HG03060 (cell line): Measurements from ENCODE around the gene FYB1.

Experiments used
- ATAC-seq: cut with Tn5 transposase; IDR thresholded peaks from one replicate; pipeline ENCODE4 v1.9.1; 2021; ENCODE audit warnings: low read depth, moderate number of reproducible peaks; ENCODE audit not compliant: unreplicated experiment

Gene FYB1

GRCh38 chr5:39100301-39100850 is 119.0 kb downstream of the FYB1 start:
- ATAC-seq: no peak

GRCh38 chr5:39099831-39100230 is 119.5 kb downstream of the FYB1 start:
- no peak for ATAC-seq

GRCh38 chr5:39093352-39093751 is 126.0 kb downstream of the FYB1 start:
- ATAC-seq: no peak

DNA sequence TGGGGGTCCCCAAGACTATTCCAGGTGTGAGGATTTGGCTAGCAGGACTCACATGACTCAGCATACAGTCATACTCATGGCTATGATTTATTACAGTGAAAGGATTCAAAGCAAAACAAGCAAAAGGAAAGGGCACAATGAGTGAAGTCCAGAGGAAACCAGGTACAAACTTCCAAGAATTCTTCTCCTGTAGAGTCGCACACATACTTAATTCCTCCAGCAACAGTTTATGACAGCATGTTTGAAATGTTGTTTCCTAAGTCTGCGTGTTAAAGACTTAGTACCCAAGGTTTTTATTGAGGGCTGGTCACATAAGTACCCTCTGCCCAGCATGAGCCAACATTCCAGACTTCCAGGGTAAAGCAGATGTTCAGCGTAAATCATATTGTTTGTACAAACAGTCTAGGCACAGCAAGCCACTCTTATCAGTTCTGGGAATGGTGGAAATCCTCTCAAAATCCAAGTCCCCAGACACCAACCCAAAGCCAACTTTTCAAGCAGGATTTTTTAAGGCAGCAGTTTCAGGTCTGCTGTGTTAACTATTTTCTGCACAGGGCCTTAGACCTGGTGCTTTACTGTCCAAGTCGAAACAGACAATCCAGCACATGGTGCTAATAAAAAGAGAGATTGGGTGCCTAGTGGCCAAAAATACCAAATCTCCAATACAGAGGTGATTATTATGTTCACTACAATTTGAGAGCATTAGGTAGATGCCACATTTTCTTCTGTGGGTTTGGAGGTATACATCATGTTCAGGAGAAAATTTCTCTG is 126.6 kb downstream of the FYB1 start:
- no peak for ATAC-seq

DNA sequence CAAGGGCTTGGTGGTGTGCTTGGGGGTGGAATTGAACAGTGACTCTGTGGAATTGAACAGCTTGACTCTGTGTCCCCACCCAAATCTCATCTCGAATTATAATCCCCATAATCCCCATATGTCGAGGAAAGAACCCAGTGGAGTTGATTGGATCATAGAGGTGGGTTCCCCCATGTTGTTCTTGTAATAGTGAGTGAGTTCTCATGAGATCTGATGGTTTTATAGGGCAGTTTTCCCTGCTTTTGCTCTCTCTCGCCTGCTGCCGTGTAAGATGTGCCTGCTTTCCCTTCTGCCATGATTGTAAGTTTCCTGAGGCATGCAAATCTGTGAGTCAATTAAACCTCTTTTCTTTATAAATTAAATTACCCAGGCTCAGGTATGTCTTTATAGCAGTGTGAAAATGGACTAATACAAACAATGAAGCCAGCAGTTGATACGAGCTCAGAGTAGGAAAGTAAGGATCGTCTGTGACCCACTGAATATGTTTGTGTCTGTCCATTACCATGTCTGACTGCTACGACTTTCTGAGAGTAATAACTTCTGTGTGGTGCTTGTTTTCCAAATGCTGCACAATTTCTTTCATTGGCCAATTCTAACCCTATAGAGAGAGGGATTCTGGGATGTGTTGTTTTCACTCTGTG is 127.3 kb downstream of the FYB1 start:
- no peak for ATAC-seq

- no peak for ATAC-seq
Measured at GRCh38 chr5:39083968-39084367, 135.4 kb downstream of the FYB1 start.

- ATAC-seq: no peak
Measured at GRCh38 chr5:39082995-39083394, 136.4 kb downstream of the FYB1 start.

- ATAC-seq: no peak
Measured at GRCh38 chr5:39080597-39081204, 138.7 kb downstream of the FYB1 start.

DNA sequence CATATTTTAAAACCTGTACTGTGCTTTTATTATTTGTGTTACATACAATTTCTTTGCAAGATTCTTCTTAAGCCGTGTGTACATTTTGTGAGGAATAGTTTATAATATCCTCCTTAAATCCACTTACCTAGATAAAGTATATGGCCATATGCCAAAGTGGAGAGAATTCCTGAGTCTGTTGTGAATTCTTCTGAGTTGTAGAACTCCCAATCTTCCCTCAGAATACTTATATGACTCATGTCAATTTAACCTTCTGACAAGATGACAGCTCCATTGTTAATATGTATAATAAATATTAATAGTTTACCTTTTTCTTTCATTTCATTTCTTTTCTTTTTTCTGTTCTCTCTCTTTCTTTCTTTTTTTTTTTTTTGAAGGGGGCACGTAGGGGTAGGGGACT is 139.2 kb downstream of the FYB1 start:
- ATAC-seq: no peak

- ATAC-seq: no peak
Measured at GRCh38 chr5:39079147-39079546, 140.2 kb downstream of the FYB1 start.

DNA sequence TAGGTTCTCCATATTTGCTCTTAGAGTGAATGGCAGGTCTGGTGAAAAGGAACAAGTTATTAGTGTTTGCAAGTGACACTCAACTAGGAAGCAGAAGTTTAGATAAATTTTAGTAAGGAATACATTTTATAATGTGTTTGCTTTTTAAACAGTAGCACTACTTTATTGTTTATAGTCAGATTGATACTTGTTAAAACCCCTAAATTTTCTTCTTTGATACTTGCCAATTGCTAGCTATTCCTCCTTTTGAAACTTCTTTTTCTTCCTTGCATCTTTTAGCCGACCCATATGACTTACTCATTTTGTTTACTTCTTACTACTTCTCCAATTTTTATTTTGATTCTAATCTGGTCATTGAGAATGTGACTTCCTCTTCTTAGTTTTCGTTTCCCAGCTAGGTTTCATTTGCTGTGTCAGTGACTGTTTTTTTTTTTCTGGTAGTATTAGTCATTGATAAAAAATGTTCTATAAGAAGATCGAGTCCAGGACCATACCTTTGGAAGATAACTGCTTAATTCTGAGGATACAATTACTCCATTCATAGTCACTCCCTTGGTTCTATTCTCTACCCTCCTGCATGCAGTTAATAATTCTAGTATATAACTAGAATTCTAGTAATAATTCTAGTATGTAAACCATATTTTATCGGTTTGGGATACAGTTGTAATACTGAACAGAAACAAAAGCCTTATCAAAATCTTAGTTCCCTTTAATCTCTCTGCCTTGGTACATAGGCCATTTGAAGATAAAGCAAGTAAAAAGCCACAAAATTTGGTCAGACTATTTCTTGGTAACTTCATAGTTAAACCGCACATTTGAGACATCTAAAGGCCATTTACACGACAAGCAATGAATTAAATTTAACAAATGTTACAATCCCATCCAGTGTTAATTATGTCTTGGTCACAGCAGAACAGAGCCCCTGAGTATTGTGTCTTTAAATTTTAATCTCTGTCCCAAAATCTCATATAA is 142.3 kb downstream of the FYB1 start:
- ATAC-seq: peak; percentile 23

DNA sequence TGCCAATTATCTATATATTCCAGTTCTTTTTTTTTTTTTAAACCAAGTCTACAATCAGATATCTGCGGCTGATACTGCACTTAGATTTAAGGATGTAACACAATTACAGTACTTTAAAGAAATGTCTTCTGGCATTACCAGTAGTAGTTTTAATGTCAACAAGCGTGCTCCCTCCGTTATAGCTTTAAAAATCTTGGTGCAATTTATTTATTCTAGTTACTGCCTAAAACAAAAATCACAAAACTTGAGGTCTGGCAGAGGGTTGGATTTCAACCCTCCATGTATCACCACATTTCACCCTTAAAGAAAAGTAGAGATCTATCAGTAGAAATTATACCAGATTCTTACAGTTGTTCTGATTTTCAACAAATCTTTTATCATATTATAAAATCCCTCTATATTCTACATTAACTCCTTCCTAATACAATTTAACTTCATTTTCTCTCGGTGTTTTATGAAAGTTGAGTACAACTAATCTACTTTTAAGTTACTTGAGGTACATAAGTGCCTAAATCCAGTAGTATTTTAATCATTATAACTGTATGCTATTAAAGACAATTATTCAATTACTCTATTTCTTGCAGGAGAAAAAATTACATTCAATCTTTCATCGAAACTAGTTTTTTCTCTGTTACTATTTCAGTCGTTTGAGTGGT is 143.1 kb downstream of the FYB1 start:
- ATAC-seq: no peak

GRCh38 chr5:39074017-39074814 is 145.1 kb downstream of the FYB1 start, which contains the start of gene RICTOR:
RICTOR (minus strand) TSS chr5:39074399; CDS start chr5:39074377, 22 bp downstream.
- peak; percentile 45 for ATAC-seq

- peak; percentile 1 for ATAC-seq
Measured at GRCh38 chr5:39073767-39074016, 145.7 kb downstream of the FYB1 start.

DNA sequence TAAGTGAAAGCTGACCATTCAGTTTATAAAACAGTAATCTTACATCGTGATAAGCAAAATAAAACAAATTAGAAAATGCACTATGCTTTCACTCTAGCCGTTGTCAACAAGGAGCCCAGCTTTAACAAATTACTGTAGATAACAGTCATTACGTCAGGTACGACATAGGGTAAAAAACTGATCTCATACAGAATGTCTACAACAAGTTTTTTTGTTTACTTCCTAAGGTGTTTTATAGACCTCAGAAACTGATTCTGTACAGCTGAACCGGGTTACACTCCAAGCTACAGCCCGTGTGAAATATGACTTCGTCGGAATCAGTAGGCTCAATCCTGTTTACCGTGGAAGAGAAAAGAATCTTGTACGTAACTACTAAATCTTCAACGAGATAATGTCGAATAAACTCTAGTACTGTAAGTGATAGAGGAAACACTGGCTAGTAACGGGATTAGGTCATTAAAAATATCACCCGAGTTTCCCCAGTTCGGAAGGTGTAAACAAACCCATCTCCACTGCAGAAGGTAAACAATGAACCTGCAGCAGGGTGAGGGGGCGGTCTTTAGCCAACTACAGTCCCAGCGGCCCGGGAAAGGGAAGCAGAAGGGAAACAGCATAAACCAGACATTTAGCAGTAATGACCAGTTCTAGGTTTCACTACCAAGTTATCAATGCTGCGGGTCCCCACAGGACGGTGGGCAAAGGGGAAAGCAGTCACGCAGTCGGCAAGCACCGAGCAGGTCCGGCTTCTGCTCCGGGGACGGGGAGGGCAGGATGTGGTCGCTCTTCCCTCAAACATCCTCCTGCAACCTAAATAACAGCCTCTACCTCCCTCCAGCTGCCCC is 146.2 kb downstream of the FYB1 start:
- peak; percentile 14 for ATAC-seq

- ATAC-seq: no peak
Measured at GRCh38 chr5:39068099-39068498, 151.3 kb downstream of the FYB1 start.

DNA sequence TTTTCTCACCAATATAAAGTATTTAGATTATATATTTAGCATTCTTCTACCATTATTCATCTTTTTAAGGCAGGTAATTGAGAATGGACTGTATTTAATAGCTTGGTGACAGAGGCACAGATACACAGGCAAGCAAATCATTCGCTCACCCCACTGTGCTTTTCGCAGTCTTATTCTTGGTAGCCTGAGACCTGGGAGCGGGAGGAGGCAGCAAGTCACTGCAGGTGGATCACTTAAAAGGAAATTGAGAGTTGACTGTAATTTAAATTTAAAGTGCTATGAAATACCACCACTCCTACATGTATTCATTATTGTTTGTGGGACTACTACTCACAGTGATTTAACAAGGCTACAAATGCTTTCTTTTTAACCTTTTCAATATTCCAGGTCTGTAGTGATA is 154.9 kb downstream of the FYB1 start:
- ATAC-seq: no peak

GRCh38 chr5:39063037-39063436 is 156.3 kb downstream of the FYB1 start:
- no peak for ATAC-seq
